GM23248 (cell line): ENCODE results near the gene VRK2. TPM values are rescaled to one million over a fixed set of nuclear protein-coding genes. Genes with fewer than 3 reads are reported as not detected.

ENCODE experiments used
- DNase-seq: peaks from one replicate; pipeline ENCODE4 v3.0.0-alpha.2; 2015
- H2AFZ ChIP-seq: fragments of 200-600 bp; sonication (generic); 2 replicates; pipeline ENCODE4 v1.6.1; 2016; ENCODE audit warnings: antibody characterized with exemption
- H3F3A ChIP-seq: fragments of 200-600 bp; sonication (generic); 2 replicates; pipeline ENCODE4 v1.6.1; 2016; ENCODE audit warnings: mild to moderate bottlenecking, antibody characterized with exemption, mixed run types; ENCODE audit not compliant: insufficient read depth
- H3K27ac ChIP-seq: fragments of 200-600 bp; sonication (generic); 2 replicates; pipeline ENCODE4 v1.5.1; 2016; ENCODE audit warnings: mild to moderate bottlenecking
- H3K27me3 ChIP-seq: fragments of 200-600 bp; sonication (generic); replicated peaks from 2 replicates; pipeline ENCODE4 v1.6.1; 2016; ENCODE audit warnings: mild to moderate bottlenecking; ENCODE audit not compliant: insufficient read depth
- H3K36me3 ChIP-seq: fragments of 200-600 bp; sonication (generic); 2 replicates; pipeline ENCODE4 v1.6.1; 2016; ENCODE audit warnings: low read depth, mild to moderate bottlenecking
- H3K4me1 ChIP-seq: fragments of 200-600 bp; sonication (generic); 2 replicates; pipeline ENCODE4 v1.6.1; 2016; ENCODE audit warnings: mild to moderate bottlenecking; ENCODE audit not compliant: insufficient read depth
- H3K4me2 ChIP-seq: fragments of 200-600 bp; sonication (generic); one replicate; pipeline ENCODE4 v1.6.1; 2016; ENCODE audit warnings: mild to moderate bottlenecking; ENCODE audit not compliant: unreplicated experiment
- H3K4me3 ChIP-seq: fragments of 200-600 bp; sonication (generic); 2 replicates; pipeline ENCODE4 v1.5.1; 2016; ENCODE audit warnings: mild to moderate bottlenecking
- H3K79me2 ChIP-seq: fragments of 200-600 bp; sonication (generic); 2 replicates; pipeline ENCODE4 v1.6.1; 2016; ENCODE audit warnings: mild to moderate bottlenecking; ENCODE audit not compliant: insufficient read depth
- H3K9ac ChIP-seq: fragments of 200-600 bp; sonication (generic); 2 replicates; pipeline ENCODE4 v1.6.1; 2016; ENCODE audit warnings: mild to moderate bottlenecking
- H3K9me2 ChIP-seq: fragments of 200-600 bp; sonication (generic); 2 replicates; pipeline ENCODE4 v1.6.1; 2016; ENCODE audit warnings: mixed run types, mild to moderate bottlenecking, moderate library complexity; ENCODE audit not compliant: insufficient read depth
- H3K9me3 ChIP-seq: fragments of 200-600 bp; sonication (generic); one replicate; pipeline ENCODE4 v1.6.1; 2017; ENCODE audit warnings: low read depth
- H4K20me1 ChIP-seq: fragments of 200-600 bp; sonication (generic); 2 replicates; pipeline ENCODE4 v1.6.0; 2016; ENCODE audit not compliant: insufficient read depth
- EZH2 ChIP-seq: fragments of 200-600 bp; sonication (generic); IDR thresholded peaks from 2 replicates; pipeline ENCODE4 v1.6.1; 2018; ENCODE audit warnings: antibody characterized with exemption, mild to moderate bottlenecking; ENCODE audit not compliant: insufficient read depth, poor library complexity, severe bottlenecking
- EZH2phosphoT487 ChIP-seq: fragments of 200-600 bp; sonication (generic); IDR thresholded peaks from 2 replicates; pipeline ENCODE4 v1.6.1; 2018; ENCODE audit warnings: antibody characterized with exemption, moderate library complexity, mild to moderate bottlenecking, low read depth; ENCODE audit not compliant: insufficient read depth
- WGBS, 2 experiments: methylation state at CpG; one replicate each; pipeline ENCODE4 v1.1.6; 2015 to 2017; ENCODE audit warnings: low lambda C conversion rate in 2 of 2, low coverage in 1 of 2; ENCODE audit errors: missing lambda C conversion rate in 2 of 2; 5-methylcytosine and 5-hydroxymethylcytosine counted together
- in situ Hi-C: fragments of 300-500 bp; cut with MboI; formaldehyde crosslinking; loops from 2 replicates; pipeline ENCODE4 v1.15.0; 2020
- polyA plus RNA-seq: library from polyadenylated mRNA; unstranded; fragments of >200 nt; fragmentation: Nextera tagmentation; extraction: Ambion mirVana; gene quantifications from 2 replicates; pipeline ENCODE4 v1.2.1, GENCODE V29; 2016
- total RNA-seq: library from RNA; depleted of rRNA; stranded (reverse); fragments of >200 nt; shearing (Covaris generic); gene quantifications from 2 replicates; pipeline ENCODE4 v1.2.3, GENCODE V29; 2014; rRNA removed

VRK2 gene
- total RNA-seq (14.4 and 22.4 TPM in 2 replicates), polyA plus RNA-seq (21.7 and 24.2 TPM in 2 replicates)

DNA sequence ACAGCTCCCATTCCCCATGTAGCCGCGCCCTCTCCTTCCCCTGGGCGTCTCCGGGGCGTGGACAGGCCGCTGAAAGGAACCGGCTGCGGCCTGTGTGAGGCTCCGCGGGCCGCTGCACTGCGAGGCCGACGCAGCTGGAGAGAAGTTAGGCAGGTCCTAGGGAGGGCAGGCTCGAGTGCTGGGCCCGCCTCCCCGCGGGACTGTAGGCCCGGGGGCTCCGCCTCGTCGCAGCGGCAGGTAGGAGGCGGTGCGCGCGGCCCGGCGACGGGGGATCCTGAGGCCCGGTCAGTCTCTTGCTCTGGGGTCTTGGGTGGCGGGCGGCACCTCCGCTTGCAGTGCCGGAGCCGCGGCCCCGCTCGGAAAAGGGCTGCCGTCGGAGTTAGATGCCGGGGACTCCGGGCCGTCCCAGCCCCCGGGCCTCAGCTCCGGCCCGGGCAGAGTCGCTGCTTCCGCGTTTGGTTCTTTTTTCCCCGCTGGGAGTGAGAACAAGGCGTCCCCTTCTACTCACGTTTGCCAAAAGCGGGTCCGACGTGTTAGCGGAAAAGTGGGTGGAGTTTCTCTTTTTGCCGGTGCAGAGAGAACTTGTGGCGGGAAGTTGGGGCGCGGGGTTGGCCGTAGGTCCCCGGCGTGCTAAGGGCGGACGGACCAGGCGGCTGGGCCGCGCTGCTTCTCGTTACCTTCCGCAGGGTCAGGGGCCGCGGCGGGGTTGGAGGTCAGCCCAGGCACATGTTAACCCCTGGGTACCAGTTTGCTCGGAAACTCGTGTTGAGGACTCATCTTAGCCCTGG, at the start of gene VRK2:
TSS of gene VRK2 (plus strand) at position 222 of the 788 bp plus-strand sequence. CDS start 2,026 bp downstream, outside the sequence.
- peak; percentile 96 for DNase-seq
- Histone ChIP-seq H3K4me1 (peaks cover 24% of the 10 kb centered on the region), H3K9me3 (no peaks in the 10 kb centered on the region), H3K27me3 (no peaks in the 10 kb centered on the region), H2AFZ (peak within 1 kb of the TSS; percentile 99), H3K9me2 (no peaks in the 10 kb centered on the region), H3K9ac (peak within 1 kb of the TSS; percentile 94), H3K4me3 (peak within 1 kb of the TSS; percentile 90), H3F3A (peaks cover 13% of the 10 kb centered on the region; the same call in 1 of the 2 replicates), H3K79me2 (peaks cover 27% of the 10 kb centered on the region), H3K27ac (peak within 1 kb of the TSS; percentile 79), H4K20me1 (no peaks in the 10 kb centered on the region), H3K4me2 (peak within 1 kb of the TSS; percentile 86), H3K36me3 (peaks cover 4% of the 10 kb centered on the region; the same call in 1 of the 2 replicates)
- in situ Hi-C loops, result no loop called here
- TF ChIP-seq EZH2 (no peak), EZH2phosphoT487 (no peak)
- 0 to 2% methylated on average over 56 to 62 of the region's 76 CpGs for WGBS, 2 experiments

DNA sequence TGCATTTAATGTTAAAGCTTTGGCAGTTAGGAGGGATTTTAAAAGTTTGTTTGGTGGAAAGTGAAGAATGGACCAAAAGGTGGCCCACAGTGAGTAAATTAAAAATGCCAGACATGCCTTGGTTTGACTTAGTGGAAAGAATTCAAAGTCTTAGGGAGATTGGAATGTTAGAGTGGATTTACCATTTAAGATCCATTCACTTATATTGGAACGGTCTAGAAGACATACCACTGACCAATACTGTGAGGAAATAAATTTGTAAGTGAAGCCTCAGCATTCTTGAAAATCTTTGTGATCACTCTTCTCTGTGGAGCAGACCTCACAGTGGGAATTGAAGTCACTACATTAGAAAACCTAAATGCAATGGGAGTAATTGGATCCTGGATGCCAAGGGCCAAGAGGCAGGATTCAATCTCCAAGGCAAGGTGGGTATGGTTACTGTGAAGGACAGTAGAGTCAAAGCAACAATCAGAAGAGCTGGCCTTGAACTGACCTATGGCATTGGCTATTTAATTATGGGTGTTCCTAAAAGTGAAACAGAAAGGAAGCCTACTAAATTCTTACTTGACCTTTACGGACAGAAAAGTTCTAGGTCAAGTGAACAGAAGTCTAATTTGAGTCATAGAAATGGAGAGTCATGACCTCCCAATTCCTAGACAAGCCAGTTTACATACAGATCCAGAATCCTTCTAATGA, 40.2 kb upstream of the VRK2 start:
- no peaks in the 10 kb centered on the region for H3K9me2 ChIP-seq
- no peak overlapping the region for H3K4me2 ChIP-seq
- H3K27ac ChIP-seq, result no peak overlapping the region
- no peak for DNase-seq
- no peak overlapping the region for H3K4me3 ChIP-seq
- TF ChIP-seq EZH2 (no peak), EZH2phosphoT487 (no peak)
- H3K4me1 ChIP-seq, result no peaks in the 10 kb centered on the region
- no peaks in the 10 kb centered on the region for H3K36me3 ChIP-seq
- no peaks in the 10 kb centered on the region for H4K20me1 ChIP-seq
- no peaks in the 10 kb centered on the region for H3K9me3 ChIP-seq
- no peaks in the 10 kb centered on the region for H3F3A ChIP-seq
- H3K79me2 ChIP-seq, result no peaks in the 10 kb centered on the region
- H3K27me3 ChIP-seq, result no peaks in the 10 kb centered on the region
- in situ Hi-C loops, result no loop called here
- 89 to 92% methylated on average over 2 of the region's 2 CpGs for WGBS, 2 experiments
- no peak overlapping the region for H2AFZ ChIP-seq
- no peak overlapping the region for H3K9ac ChIP-seq

DNA sequence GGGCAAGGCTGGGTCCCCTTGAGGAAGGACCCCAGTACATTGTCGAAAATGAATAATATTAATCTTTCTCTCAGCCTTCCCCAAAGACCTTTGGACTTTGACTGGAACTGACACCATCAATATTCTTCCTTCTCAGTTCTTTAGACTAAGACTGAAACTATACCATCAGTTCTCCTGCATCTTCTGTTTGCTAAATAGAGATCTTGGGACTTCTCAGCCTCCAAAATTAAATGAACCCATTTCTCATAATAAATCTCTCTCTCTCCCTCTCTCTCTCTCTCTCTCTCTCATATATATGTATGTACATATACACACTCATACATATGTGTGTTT, 39.7 kb upstream of the VRK2 start:
- Histone ChIP-seq H3F3A (no peaks in the 10 kb centered on the region), H3K36me3 (no peaks in the 10 kb centered on the region), H4K20me1 (no peaks in the 10 kb centered on the region), H3K79me2 (no peaks in the 10 kb centered on the region), H3K9me3 (no peaks in the 10 kb centered on the region), H3K27ac (no peak overlapping the region), H3K4me2 (no peak overlapping the region), H3K9me2 (no peaks in the 10 kb centered on the region), H3K4me3 (no peak overlapping the region), H3K27me3 (no peaks in the 10 kb centered on the region), H3K4me1 (no peaks in the 10 kb centered on the region), H3K9ac (no peak overlapping the region), H2AFZ (no peak overlapping the region)
- DNase-seq, result no peak
- TF ChIP-seq EZH2phosphoT487, result no peak
- TF ChIP-seq EZH2, result no peak
- 43 to 46% methylated on average over 1 of the region's 1 CpG for WGBS, 2 experiments
- in situ Hi-C loops, result no loop called here

DNA sequence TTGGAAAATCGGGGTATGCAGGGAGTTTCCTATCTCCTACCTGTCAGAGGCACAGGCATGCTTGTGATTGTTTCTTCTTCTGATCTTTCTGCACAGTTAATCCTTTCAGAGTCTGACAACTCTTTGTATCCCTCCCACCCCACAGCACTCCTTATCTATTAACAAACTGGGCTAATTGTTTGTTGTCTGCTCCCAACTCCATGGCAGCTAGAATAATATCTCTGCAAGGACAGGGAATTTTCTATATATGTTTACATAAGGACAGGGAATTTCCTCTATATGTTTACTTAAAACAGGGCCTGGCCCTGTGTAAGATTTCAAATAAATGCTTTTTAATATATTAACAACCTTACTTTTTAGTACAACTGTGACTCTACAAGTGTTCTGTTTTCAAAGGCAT, 36.0 kb upstream of the VRK2 start:
- H3K27me3 ChIP-seq, result no peaks in the 10 kb centered on the region
- no peak overlapping the region for H3K9ac ChIP-seq
- no peaks in the 10 kb centered on the region for H3K9me3 ChIP-seq
- no peaks in the 10 kb centered on the region for H3K79me2 ChIP-seq
- H3F3A ChIP-seq, result no peaks in the 10 kb centered on the region
- no peak overlapping the region for H2AFZ ChIP-seq
- no peak overlapping the region for H3K27ac ChIP-seq
- TF ChIP-seq EZH2 (no peak), EZH2phosphoT487 (no peak)
- H4K20me1 ChIP-seq, result no peaks in the 10 kb centered on the region
- in situ Hi-C loops, result no loop called here
- no peak for DNase-seq
- H3K4me1 ChIP-seq, result no peaks in the 10 kb centered on the region
- H3K4me3 ChIP-seq, result no peak overlapping the region
- no peak overlapping the region for H3K4me2 ChIP-seq
- H3K9me2 ChIP-seq, result no peaks in the 10 kb centered on the region
- H3K36me3 ChIP-seq, result no peaks in the 10 kb centered on the region
- 26 to 57% methylated on average over 1 of the region's 1 CpG for WGBS, 2 experiments
